ENCODE measurements around the gene LASP1. TPM values are rescaled to one million over a fixed set of nuclear protein-coding genes. Genes with fewer than 3 reads are reported as not detected.

Gene LASP1
- total RNA-seq, 4 donors from 2014 or later, result 51.8 to 76.2 (median 63.9) TPM

DNA sequence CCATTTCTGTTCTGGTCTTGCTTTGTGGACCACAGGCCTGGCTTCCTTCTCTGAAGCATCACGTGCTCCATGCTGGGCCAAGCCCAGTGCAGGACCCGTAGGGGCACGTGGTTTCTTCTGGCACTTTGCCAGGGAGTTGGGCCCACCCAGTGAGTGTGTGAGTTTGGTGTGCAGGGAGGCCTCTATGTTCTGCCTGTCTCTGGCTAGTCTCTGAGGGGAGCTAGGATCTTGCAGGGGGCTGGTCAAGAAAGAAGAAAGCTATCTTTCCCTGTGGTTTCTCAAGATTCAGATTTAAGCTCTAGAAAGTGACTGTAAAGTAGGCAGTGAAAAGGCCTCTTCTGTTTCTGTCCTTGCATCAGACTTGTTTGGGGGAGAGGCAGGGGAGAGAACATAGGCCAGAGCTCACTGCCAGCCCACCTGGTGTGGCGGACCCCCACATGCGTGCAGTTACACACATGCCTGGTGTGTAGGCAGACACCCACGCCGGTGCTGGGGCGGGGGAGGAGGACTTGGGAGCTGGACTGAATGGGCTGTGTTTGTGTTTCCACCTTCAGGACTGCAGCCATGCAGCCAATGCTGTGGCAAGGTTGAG lies 11.8 kb downstream of the LASP1 start:
- TF ChIP-seq, protein P1, sequence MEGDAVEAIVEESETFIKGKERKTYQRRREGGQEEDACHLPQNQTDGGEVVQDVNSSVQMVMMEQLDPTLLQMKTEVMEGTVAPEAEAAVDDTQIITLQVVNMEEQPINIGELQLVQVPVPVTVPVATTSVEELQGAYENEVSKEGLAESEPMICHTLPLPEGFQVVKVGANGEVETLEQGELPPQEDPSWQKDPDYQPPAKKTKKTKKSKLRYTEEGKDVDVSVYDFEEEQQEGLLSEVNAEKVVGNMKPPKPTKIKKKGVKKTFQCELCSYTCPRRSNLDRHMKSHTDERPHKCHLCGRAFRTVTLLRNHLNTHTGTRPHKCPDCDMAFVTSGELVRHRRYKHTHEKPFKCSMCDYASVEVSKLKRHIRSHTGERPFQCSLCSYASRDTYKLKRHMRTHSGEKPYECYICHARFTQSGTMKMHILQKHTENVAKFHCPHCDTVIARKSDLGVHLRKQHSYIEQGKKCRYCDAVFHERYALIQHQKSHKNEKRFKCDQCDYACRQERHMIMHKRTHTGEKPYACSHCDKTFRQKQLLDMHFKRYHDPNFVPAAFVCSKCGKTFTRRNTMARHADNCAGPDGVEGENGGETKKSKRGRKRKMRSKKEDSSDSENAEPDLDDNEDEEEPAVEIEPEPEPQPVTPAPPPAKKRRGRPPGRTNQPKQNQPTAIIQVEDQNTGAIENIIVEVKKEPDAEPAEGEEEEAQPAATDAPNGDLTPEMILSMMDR (IDR thresholded peaks at IDR 0.05), result no peak
- TF ChIP-seq POLR2A (IDR thresholded peaks at IDR 0.05), result no peak
- 23 to 35% methylated on average over 7 to 8 of the region's 8 CpGs for WGBS, 2 donors
- H3K4me3 ChIP-seq (ENCODE audit: low read depth, poor library complexity, severe bottlenecking), result no peak overlapping the region
- peak; percentile 60 to 94 for DNase-seq (ENCODE audit: low spot score in 2 of 2)
- intact Hi-C loops (cut with DNase I; ENCODE audit: low total_unique reads), result no loop called here

DNA sequence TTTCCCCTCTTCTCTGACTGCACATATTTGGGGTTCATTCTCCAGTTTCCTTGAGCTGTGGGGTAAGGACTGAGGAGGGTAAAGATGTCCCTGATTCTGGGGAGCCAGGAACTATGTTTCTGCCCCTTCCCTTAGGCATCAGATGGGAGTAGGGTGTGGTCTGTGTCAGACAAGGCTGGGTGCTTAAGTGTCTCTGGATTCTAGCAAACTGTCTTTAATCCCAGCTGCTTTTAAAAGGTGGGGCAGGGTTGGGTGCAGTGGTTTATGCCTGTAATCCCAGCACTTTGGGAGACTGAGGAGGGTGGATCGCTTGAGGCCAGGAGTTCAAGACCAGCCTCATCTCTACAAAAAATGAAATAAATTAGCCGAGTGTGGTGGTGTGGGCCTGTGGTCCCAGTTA lies 13.0 kb downstream of the LASP1 start:
- DNase-seq (ENCODE audit: low spot score in 2 of 2), result no peak
- TF ChIP-seq, protein P1 (IDR thresholded peaks at IDR 0.05), result no peak
- TF ChIP-seq POLR2A (IDR thresholded peaks at IDR 0.05), result no peak
- no peak overlapping the region for H3K4me3 ChIP-seq (ENCODE audit: low read depth, poor library complexity, severe bottlenecking)
- 69 to 74% methylated on average over 2 of the region's 2 CpGs for WGBS, 2 donors
- intact Hi-C loops (cut with DNase I; ENCODE audit: low total_unique reads), result no loop called here

DNA sequence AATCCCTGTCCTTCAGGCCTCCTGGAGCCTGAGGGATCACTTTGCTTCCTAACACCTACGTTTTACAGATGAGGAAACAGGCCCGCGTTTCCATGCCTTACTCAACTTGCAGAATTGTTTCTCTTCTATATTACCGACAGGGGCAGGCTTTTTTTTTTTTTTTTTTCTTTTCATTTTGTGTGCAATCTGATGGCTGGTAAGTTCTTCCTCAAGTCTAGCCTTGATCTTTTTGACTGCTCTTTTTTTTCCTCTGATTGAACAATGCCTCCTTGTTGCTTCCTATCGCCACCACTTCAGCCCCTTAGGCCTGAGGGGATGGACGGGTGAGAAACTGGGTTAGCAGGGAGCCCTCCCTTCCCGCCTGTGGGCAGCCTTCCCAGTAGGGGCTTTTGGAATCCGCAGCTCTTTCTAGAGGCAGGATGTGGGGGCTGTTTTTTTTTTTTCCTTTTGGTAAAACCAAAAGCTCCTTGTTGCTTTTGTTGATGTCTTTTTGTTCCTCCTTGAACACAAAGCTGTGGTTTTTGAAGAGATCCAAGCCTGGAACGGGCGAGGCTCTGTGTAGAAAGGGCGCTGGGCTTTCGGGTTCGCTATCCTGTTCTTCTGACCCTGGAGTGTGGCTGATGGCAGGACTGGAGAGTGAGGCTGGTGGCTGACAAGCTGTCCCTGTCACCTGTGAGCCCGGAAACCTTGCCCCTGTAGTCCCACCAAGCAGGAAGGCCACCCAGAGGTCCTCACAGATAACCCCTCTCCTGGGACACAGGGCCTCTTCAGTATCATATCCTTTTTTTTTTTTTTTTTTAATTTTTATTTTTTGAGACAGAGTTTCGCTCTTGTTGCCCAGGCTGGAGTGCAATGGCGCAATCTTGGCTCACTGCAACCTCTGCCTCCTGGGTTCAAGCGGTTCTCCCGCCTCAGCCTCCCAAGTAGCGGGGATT lies 14.0 kb downstream of the LASP1 start:
- intact Hi-C loops (cut with DNase I; ENCODE audit: low total_unique reads), result no loop called here
- no peak for TF ChIP-seq POLR2A (IDR thresholded peaks at IDR 0.05)
- TF ChIP-seq, protein P1 (IDR thresholded peaks at IDR 0.05), result no peak
- 48 to 67% methylated on average over 19 of the region's 19 CpGs for WGBS, 2 donors
- DNase-seq (ENCODE audit: low spot score in 2 of 2), result no peak
- no peak overlapping the region for H3K4me3 ChIP-seq (ENCODE audit: low read depth, poor library complexity, severe bottlenecking)

DNA sequence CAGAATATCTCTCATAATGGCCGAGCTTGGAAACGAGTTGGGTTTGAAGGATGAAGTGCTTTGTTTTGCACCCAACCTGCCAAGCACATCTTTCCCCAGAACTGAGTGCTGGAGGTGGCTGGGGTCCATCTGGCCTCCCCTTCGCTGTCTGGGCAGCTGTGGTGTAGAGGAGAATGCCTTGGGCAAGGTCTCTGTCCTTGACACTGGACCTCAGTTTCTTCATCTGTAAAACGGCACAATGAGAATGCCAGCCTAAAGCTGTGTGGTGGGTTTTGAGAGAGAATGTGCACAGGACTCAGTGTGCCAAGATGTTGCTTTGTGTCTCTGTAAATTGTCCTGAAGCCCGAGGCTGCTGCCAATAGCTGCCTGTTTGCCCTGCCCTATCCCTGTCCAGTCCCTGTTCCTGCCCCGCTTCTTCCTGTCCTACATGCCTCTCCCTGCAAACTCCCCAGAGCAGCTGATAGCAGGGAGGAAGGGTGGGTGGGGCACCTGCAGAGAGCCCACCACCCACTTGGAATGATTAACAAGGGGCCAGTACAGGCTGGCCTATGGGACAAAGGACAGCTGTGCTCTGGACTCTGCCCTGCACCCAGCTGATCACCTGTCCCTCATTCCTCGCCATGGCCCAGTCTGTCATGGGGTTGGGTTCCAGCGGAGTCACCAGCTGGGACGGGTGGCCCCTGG lies 15.3 kb downstream of the LASP1 start:
- no peak for TF ChIP-seq POLR2A (IDR thresholded peaks at IDR 0.05)
- TF ChIP-seq, protein P1 (IDR thresholded peaks at IDR 0.05), result no peak
- no peak for DNase-seq (ENCODE audit: low spot score in 2 of 2)
- WGBS, 2 donors, result 64 to 65% methylated on average over 9 of the region's 9 CpGs
- intact Hi-C loops (cut with DNase I; ENCODE audit: low total_unique reads), result no loop called here
- H3K4me3 ChIP-seq (ENCODE audit: low read depth, poor library complexity, severe bottlenecking), result no peak overlapping the region

DNA sequence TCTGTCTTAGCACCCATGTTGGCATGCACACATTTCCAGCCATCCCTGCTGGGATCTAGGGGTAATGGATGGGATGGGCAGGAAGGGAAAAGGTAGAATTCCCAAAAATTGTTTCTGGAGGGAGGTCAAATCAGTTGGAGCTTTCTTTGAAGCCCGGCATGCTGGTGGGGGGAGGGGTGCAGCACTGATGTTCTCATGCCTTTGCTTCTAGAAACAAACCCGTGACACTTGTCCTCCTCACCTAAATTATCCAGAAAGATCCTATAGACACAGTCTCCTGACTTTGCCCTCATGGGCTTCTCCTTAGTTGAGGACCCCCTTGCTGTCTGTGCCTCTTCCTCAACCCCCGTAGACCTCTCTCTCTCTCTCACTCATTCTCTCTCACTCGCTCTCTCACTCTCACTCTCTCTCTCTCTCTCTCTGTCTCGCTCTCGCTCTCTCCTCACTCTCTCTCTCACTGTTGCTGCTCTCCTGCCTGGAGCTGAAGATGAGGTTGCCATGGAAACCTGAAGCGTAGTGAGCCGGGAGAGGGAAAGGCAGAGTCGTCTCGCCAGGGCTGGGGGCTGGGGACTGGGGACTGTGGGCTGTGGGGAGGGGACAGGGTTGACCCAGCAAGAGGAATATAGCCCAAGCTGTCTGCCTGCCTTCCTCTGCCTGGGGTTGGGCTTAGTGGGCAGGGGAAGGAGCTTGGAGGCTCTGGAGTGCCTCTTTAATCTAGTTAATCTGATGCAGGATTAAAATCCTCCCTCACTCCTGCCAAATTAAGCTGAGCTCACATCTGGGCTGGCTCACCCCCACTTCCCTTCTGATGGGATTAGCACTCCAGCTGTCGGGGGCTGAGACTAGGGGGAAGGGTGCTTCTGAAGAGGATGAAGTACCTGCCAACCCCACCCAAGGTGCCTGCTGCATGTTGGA lies 16.1 kb downstream of the LASP1 start:
- intact Hi-C loops (cut with DNase I; ENCODE audit: low total_unique reads), result no loop called here

More for the DNA sequence above, 16.1 kb downstream of the LASP1 start:
- TF ChIP-seq POLR2A (IDR thresholded peaks at IDR 0.05), result no peak
- TF ChIP-seq, protein P1 (IDR thresholded peaks at IDR 0.05), result no peak
- WGBS, 2 donors, result 60 to 73% methylated on average over 11 of the region's 11 CpGs
- no peak for DNase-seq (ENCODE audit: low spot score in 2 of 2)
- H3K4me3 ChIP-seq (ENCODE audit: low read depth, poor library complexity, severe bottlenecking), result no peak overlapping the region
